ENCODE data around the gene MAPK9.

MAPK9 gene

DNA sequence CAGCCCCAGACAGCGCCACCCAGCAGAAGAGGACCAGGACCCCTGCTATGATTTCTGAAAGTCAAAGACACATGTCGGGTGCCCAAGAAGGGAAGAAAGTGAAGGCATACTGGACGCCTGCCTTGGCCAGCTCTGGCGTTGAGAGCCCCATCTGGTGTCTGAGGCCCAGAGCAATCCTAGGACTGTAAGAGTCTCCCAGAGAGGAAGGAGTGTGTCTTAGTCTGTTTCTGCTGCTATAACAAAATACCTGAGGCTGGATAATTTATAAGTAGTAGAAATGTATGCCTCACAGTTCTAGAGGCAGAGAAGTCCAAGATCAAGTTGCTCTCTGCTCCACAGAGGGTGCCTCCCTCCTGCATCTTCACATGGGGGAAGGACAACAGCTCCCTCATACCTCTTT lies 93.7 kb downstream of the MAPK9 start:
- DNase-seq (ENCODE audit: low read depth in 1 of 2, low spot score in 1 of 2) = no peak
- no peak for TF ChIP-seq JUND (IDR thresholded peaks at IDR 0.05; ENCODE audit: low read depth)
- in situ Hi-C loops (cut with HindIII; ENCODE audit: low pct_unique_long_range_greater_than_20kb, low sequenced_read_pairs) = no loop called here

DNA sequence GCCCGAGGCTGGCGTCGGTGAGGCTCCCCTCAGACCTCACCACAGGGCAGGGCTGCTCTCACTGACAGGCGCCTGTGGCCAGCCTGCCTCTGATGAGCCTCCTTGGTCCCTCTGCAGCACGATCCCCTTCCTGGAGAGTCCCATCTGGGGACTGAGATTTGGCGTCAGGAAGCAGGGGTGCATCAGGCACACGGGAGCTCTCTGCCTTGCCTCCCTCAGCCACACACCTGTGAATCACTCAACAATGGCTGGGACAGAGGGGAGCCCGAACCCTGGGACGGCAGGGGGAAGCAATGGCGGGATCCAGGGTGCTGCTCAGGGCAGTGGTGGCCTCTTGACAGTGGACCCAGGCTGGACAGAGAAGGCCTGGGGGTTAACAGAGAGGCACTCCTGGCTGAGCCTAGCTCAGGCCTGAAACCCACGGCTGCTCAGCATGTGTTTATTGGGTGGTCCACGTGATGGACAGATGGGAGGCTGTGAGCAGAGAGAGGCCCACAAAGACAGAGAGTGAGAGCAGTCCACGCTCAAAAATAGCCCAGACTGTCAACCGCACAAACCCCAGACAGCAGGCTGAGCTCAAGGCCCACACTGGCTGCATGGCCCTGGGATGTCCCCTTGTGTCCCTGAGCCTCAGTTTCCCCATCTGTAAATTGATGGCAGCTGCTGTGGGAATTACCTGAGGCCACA lies 94.7 kb downstream of the MAPK9 start:
- TF ChIP-seq JUND (IDR thresholded peaks at IDR 0.05; ENCODE audit: low read depth) = no peak
- DNase-seq (ENCODE audit: low read depth in 1 of 2, low spot score in 1 of 2) = no peak
- in situ Hi-C loops (cut with HindIII; ENCODE audit: low pct_unique_long_range_greater_than_20kb, low sequenced_read_pairs) = no loop called here

DNA sequence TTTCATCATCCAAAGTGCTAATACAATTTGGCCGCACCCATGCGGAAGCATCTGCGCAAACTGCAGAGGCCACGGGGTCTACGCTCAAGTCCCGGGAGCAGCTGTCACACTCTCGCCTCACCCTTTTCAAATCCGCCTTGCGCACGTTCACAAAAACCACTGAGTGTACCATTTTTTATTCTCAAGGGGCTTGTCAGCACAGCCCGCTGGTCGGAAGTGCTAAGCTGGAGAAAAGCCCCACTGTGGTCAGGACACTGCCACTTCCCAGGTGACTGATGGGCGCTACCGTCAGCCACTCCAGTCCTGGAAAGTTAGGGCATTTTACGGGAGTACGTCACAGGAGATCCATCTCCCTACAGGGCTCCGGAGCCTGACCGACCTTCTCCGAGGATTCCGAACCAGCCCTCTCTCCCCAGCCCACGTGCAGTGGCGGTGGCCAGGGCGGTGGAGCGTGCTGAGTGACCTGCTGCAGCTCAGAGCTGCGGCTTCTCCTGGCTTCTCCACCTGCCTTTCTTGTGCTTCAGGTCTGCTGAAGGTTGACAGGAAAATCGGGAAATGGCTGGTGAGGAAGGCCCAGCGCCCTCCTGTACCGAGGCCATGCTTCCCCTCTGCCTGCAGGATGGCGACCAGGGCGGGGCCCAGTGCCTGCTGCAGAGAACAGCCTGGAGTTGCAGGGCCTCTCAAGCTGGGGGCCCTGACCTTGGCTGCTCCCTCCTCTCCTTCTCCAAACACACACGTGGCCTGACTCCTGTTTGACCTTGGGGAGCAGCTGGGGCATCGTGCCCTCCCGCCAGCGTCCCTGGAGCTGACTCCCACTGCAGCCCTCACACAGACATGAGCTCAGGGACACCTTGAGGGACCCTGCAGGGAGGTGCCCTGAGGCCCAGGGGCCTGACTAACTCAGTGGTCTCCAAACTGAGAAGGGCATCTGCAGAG lies 97.2 kb downstream of the MAPK9 start:
- DNase-seq (ENCODE audit: low read depth in 1 of 2, low spot score in 1 of 2) = no peak
- in situ Hi-C loops (cut with HindIII; ENCODE audit: low pct_unique_long_range_greater_than_20kb, low sequenced_read_pairs) = no loop called here
- TF ChIP-seq JUND (IDR thresholded peaks at IDR 0.05; ENCODE audit: low read depth) = no peak

DNA sequence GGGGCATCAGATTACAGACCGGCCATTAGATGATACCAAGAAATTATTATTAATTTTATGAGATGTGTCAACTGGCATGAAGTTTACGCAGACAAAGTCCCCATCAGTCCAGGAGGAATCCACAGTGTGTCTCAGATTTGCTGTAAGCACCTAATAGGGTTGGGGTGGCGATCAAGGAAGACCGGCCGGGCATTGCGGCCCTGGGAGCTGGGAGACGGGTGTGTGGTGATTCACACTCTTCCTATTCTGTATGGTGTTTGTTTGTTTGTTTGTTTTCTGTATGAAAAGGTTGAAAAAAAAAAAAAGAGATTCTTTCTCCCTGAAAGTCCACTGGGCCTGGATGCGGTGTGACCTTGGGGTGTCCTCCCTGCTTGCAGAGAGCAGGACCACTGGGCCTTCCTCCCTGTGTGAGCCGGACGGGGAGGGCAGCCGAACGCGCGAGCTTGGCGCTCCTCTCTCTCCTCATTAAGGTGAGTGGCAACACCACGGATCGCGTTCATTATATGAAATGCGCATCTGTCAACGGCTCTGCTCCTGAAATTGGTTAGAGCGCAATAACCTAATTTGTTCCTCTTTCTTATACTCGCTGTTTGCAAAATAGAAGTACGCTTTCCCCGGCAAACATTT lies 98.0 kb downstream of the MAPK9 start:
- DNase-seq (ENCODE audit: low read depth in 1 of 2, low spot score in 1 of 2) = no peak
- no peak for TF ChIP-seq JUND (IDR thresholded peaks at IDR 0.05; ENCODE audit: low read depth)
- in situ Hi-C loops (cut with HindIII; ENCODE audit: low pct_unique_long_range_greater_than_20kb, low sequenced_read_pairs) = no loop called here

DNA sequence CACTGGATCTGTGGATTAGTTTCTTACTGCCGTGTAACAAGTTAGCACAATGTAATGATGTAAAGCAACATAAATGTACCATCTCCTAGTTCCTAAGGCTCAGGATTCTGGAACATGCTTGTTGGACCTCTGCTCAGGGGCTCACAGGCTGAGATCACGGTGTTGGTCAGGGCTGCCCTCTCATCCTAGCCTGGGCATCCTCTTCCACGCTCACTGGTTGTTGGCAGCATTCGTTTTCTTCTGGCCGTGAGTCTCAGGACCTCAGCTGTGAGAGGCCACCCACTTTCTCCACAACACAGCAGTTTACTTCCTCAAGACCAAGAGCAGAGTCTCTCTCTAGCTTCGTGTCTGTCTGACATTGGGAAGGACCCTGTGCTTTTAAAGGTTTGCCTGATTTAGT lies 100.2 kb downstream of the MAPK9 start:
- in situ Hi-C loops (cut with HindIII; ENCODE audit: low pct_unique_long_range_greater_than_20kb, low sequenced_read_pairs) = no loop called here
- TF ChIP-seq JUND (IDR thresholded peaks at IDR 0.05; ENCODE audit: low read depth) = no peak

DNA sequence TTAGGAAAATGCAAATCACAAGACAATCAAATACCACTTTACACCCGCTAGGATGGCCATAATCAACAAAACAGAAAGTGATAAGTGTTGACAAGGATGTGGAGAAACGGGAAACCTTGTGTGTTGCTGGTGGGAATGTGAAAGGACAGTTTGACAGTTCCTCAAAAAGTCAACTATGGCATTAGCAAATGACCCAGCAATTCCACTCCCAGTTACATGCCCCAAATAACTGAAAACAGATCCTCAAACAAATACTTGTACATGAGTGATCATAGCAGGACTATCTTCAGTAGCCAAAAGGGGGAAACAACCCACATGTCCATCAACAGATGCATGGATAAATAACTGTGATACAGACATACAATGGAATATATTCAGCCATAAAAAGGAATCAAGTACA lies 104.1 kb downstream of the MAPK9 start:
- no peak for TF ChIP-seq JUND (IDR thresholded peaks at IDR 0.05; ENCODE audit: low read depth)
- in situ Hi-C loops (cut with HindIII; ENCODE audit: low pct_unique_long_range_greater_than_20kb, low sequenced_read_pairs) = no loop called here
- no peak for DNase-seq (ENCODE audit: low read depth in 1 of 2, low spot score in 1 of 2)

More for the DNA sequence above, 100.2 kb downstream of the MAPK9 start:
- no peak for DNase-seq (ENCODE audit: low read depth in 1 of 2, low spot score in 1 of 2)

Data from T47D (cell line).